HepG2 (cell line): ENCODE data around the gene GRIN2D. TPM values are rescaled to one million over a fixed set of nuclear protein-coding genes. Genes with fewer than 3 reads are reported as not detected.
A peak's percentile ranks its signal among the peaks of the same experiment; 100 is the strongest.

Experiments
- BRCA1 ChIP-seq: sonication (generic); formaldehyde crosslinking; IDR thresholded peaks from 2 replicates; pipeline ENCODE4 v1.4.0; 2020; ENCODE audit warnings: missing genetic modification reagents
- EP300 ChIP-seq, 3 experiments: sonication (generic) in 1 of 3; formaldehyde crosslinking in 1 of 3; IDR thresholded peaks; 2 replicates each; pipeline versions ENCODE4 v1.5.1 to v1.6.1; 2011 to 2020; ENCODE audit warnings: low read depth in 2 of 3, low read length in 2 of 3, borderline replicate concordance in 1 of 3, improper control_type of control experiment in 1 of 3, mild to moderate bottlenecking in 1 of 3, missing genetic modification reagents in 1 of 3, moderate library complexity in 1 of 3
- GATA4 ChIP-seq: sonication (generic); IDR thresholded peaks from 2 replicates; pipeline ENCODE4 v1.6.1; 2016; ENCODE audit warnings: antibody characterized with exemption, low read depth, borderline replicate concordance
- HBP1 ChIP-seq: IDR thresholded peaks from 2 replicates; pipeline ENCODE4 v1.6.1; 2016; ENCODE audit warnings: low read depth, control low read depth
- HMG20A ChIP-seq: IDR thresholded peaks from 2 replicates; pipeline ENCODE4 v1.6.1; 2016; ENCODE audit warnings: borderline replicate concordance
- HNRNPUL1 ChIP-seq: fragments of 200-400 bp; formaldehyde crosslinking; IDR thresholded peaks from 2 replicates; pipeline ENCODE4 v1.6.1; 2017; ENCODE audit warnings: low read depth, mild to moderate bottlenecking, low read length, moderate library complexity
- IRF1 ChIP-seq: sonication (generic); formaldehyde crosslinking; IDR thresholded peaks from 2 replicates; pipeline ENCODE4 v1.4.0; 2020; ENCODE audit warnings: low read depth, mild to moderate bottlenecking, missing genetic modification reagents
- KMT2A ChIP-seq: sonication (generic); formaldehyde crosslinking; IDR thresholded peaks from 2 replicates; pipeline ENCODE4 v1.4.0; 2020; ENCODE audit warnings: missing genetic modification reagents
- MAZ ChIP-seq, 2 experiments: sonication (generic) in 1 of 2; formaldehyde crosslinking in 1 of 2; IDR thresholded peaks; 2 replicates each; pipeline versions ENCODE4 v1.5.0 to v1.6.1; 2012 to 2020; ENCODE audit warnings: low read depth in 2 of 2, mild to moderate bottlenecking in 2 of 2, borderline replicate concordance in 1 of 2, improper control_type of control experiment in 1 of 2, low read length in 1 of 2, missing genetic modification reagents in 1 of 2, moderate library complexity in 1 of 2
- ONECUT2 ChIP-seq: sonication (generic); formaldehyde crosslinking; IDR thresholded peaks from 2 replicates; pipeline ENCODE4 v1.4.0; 2020; ENCODE audit warnings: missing genetic modification reagents
- PRDM10 ChIP-seq: sonication (generic); formaldehyde crosslinking; IDR thresholded peaks from 2 replicates; pipeline ENCODE4 v1.4.0; 2020; ENCODE audit warnings: low read depth, missing genetic modification reagents
- RAD21 ChIP-seq: fragments of 450-650 bp; formaldehyde crosslinking; IDR thresholded peaks from 2 replicates; pipeline ENCODE4 v1.5.0; 2020; ENCODE audit warnings: mild to moderate bottlenecking
- U2AF1 ChIP-seq: fragments of 200-400 bp; formaldehyde crosslinking; optimal IDR thresholded peaks from 2 replicates; pipeline ENCODE3; 2017; ENCODE audit warnings: mild to moderate bottlenecking, low read depth, low read length
- ZNF12 ChIP-seq: sonication (generic); formaldehyde crosslinking; IDR thresholded peaks from 2 replicates; pipeline ENCODE4 v1.5.0; 2020; ENCODE audit warnings: missing genetic modification reagents
- ZNF18 ChIP-seq: sonication (generic); formaldehyde crosslinking; IDR thresholded peaks from 2 replicates; pipeline ENCODE4 v1.8.0; 2022; ENCODE audit warnings: mild to moderate bottlenecking, missing genetic modification reagents; ENCODE audit not compliant: insufficient replicate concordance
- ZNF431 ChIP-seq: sonication (generic); formaldehyde crosslinking; IDR thresholded peaks from 2 replicates; pipeline ENCODE4 v1.9.0; 2022; ENCODE audit warnings: missing genetic modification reagents, low read depth, mild to moderate bottlenecking, borderline replicate concordance
- ZNF441 ChIP-seq: sonication (generic); formaldehyde crosslinking; IDR thresholded peaks from 2 replicates; pipeline ENCODE4 v1.7.0; 2021; ENCODE audit warnings: missing genetic modification reagents, borderline replicate concordance
- ZNF558 ChIP-seq: sonication (generic); formaldehyde crosslinking; IDR thresholded peaks from 2 replicates; pipeline ENCODE4 v1.9.0; 2022; ENCODE audit warnings: mild to moderate bottlenecking, missing genetic modification reagents, borderline replicate concordance
- ZNF563 ChIP-seq: sonication (generic); formaldehyde crosslinking; IDR thresholded peaks from 2 replicates; pipeline ENCODE4 v1.8.0; 2022; ENCODE audit warnings: mild to moderate bottlenecking, moderate library complexity, missing genetic modification reagents
- ZNF713 ChIP-seq: sonication (generic); formaldehyde crosslinking; IDR thresholded peaks from 2 replicates; pipeline ENCODE4 v1.4.0; 2020; ENCODE audit warnings: mild to moderate bottlenecking, missing genetic modification reagents
- ZNF747 ChIP-seq: sonication (generic); formaldehyde crosslinking; IDR thresholded peaks from 2 replicates; pipeline ENCODE4 v1.8.1; 2023; ENCODE audit warnings: missing genetic modification reagents, mild to moderate bottlenecking, borderline replicate concordance
- polyA plus RNA-seq, 8 experiments: library from polyadenylated mRNA; depleted of rRNA in 3 of 8; stranded (reverse) in 7 of 8; unstranded in 1 of 8; fragments of >200 nt; fragmentation: Illumina TruSeq in 4 of 8; extraction: Trizol in 4 of 8; gene quantifications; 2 replicates each; pipeline versions ENCODE4 v1.2.1 to v1.2.3, GENCODE V29; 2011 to 2016; ENCODE audit warnings: low read depth in 4 of 8, missing spikeins in 1 of 8, mixed read lengths in 1 of 8; ENCODE audit not compliant: insufficient read depth in 1 of 8
- total RNA-seq, 5 experiments: library from RNA; depleted of rRNA; stranded (reverse); fragments of >200 nt; fragmentation: Illumina TruSeq; extraction: Trizol; gene quantifications; 2 replicates each; pipeline ENCODE4 v1.2.3, GENCODE V29; 2016; ENCODE audit warnings: low read depth in 1 of 5

GRIN2D gene
- total and polyA plus RNA-seq, 2 of the 13 experiments (the other 11 are each of a cell fraction or from before 2014, with no cell fraction given): 0.02 to 0.13 TPM

- TF ChIP-seq PRDM10 (CRISPR knock-in tag) (peak; percentile 84), ZNF441 (CRISPR knock-in tag) (no peak), ZNF431 (CRISPR knock-in tag) (peak; percentile 72; the same call in 1 of the 2 replicates), ONECUT2 (CRISPR knock-in tag) (peak; percentile 12; the same call in 1 of the 2 replicates), ZNF558 (CRISPR knock-in tag) (no peak), BRCA1 (CRISPR knock-in tag) (no peak), ZNF747 (no peak), IRF1 (CRISPR knock-in tag) (peak; percentile 37; the same call in 1 of the 2 replicates), RAD21 (no peak), HMG20A (CRISPR knock-in tag) (peak; percentile 95), GATA4 (peak; percentile 73), KMT2A (CRISPR knock-in tag) (peak; percentile 34; the same call in 1 of the 2 replicates), ZNF563 (CRISPR knock-in tag) (no peak), MAZ (IDR thresholded peaks at IDR 0.05; ENCODE audit: borderline replicate concordance, low read depth, low read length) (no peak), MAZ (CRISPR knock-in tag; IDR thresholded peaks at IDR 0.05; ENCODE audit: low read depth) (no peak), EP300 (IDR thresholded peaks at IDR 0.05; ENCODE audit: low read depth in 2 of 2, low read length in 2 of 2) (peak; percentile 53 to 97; a peak in 3 of 4 replicates), EP300 (CRISPR knock-in tag; IDR thresholded peaks at IDR 0.05; ENCODE audit: borderline replicate concordance) (peak; percentile 97), ZNF713 (CRISPR knock-in tag) (no peak), U2AF1 (no peak), HNRNPUL1 (no peak), ZNF12 (CRISPR knock-in tag) (no peak), HBP1 (peak; percentile 73; the same call in 1 of the 2 replicates), ZNF18 (no peak)
Observed at GRCh38 chr19:48354332-48354992, 39.0 kb upstream of the GRIN2D start (continued).
